ENCODE data around the gene MAEA. TPM values are rescaled to one million over a fixed set of nuclear protein-coding genes. Genes with fewer than 3 reads are reported as not detected.

MAEA gene
- total and polyA plus RNA-seq, 2 experiments from 2014 or later = 49.8 to 99.0 TPM

DNA sequence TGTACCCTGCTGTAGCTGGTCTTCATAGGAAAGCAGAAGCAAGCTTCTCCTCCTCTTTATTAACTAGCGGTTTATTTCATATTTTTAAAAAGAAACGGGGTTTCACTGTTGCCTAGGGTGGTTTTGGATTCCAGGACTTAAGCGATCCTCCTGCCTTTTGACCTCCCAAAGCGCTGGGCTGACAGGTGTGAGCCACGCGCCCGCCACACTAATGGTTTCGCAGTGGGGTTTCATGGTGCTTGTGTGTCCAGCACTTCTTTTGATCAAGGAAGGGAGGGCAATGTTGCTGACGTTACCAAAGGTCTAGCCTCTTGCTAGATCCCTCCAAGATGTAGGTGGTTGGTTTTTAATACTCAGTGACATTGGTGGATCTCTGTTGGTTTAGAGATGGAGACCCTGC is 1.4 kb downstream of the MAEA start:
- Histone ChIP-seq H2AFZ (no peak overlapping the region), H3K4me1 (ENCODE audit: insufficient read depth) (peaks cover 21% of the 10 kb centered on the region), H4K20me1 (replicated peaks; ENCODE audit: insufficient read depth) (peaks cover 32% of the 10 kb centered on the region), H3F3A (replicated peaks; ENCODE audit: low read depth) (no peaks in the 10 kb centered on the region), H3K4me3 (peak overlapping the region; percentile 96), H3K4me2 (peak overlapping the region; percentile 99), H3K79me2 (replicated peaks; ENCODE audit: insufficient read depth) (peaks cover 55% of the 10 kb centered on the region), H3K36me3 (ENCODE audit: insufficient read depth) (no peaks in the 10 kb centered on the region), H3K9me2 (ENCODE audit: insufficient read depth) (0 out of 2 replicates have a peak, but pooled peaks cover 7% of the 10 kb centered on the region), H3K27ac (ENCODE audit: low read depth) (no peak overlapping the region), H3K27me3 (ENCODE audit: insufficient read depth) (no peaks in the 10 kb centered on the region)
- H3K27me3 Mint-ChIP-seq (ENCODE audit: insufficient read depth, low read depth, poor library complexity) = peaks cover 9% of the 10 kb centered on the region
- H3K27ac Mint-ChIP-seq = no peak overlapping the region; the same call in 1 of the 2 replicates
- no peak for ATAC-seq
- no peak for DNase-seq (ENCODE audit: low spot score)
- H3K4me1 Mint-ChIP-seq = peaks cover 37% of the 10 kb centered on the region
- H3K4me3 Mint-ChIP-seq = peak overlapping the region; percentile 97
- peaks cover 24% of the 10 kb centered on the region for H3K9me3 Mint-ChIP-seq
- H3K36me3 Mint-ChIP-seq (ENCODE audit: low read depth) = peaks cover 22% of the 10 kb centered on the region
- TF ChIP-seq, protein P1, sequence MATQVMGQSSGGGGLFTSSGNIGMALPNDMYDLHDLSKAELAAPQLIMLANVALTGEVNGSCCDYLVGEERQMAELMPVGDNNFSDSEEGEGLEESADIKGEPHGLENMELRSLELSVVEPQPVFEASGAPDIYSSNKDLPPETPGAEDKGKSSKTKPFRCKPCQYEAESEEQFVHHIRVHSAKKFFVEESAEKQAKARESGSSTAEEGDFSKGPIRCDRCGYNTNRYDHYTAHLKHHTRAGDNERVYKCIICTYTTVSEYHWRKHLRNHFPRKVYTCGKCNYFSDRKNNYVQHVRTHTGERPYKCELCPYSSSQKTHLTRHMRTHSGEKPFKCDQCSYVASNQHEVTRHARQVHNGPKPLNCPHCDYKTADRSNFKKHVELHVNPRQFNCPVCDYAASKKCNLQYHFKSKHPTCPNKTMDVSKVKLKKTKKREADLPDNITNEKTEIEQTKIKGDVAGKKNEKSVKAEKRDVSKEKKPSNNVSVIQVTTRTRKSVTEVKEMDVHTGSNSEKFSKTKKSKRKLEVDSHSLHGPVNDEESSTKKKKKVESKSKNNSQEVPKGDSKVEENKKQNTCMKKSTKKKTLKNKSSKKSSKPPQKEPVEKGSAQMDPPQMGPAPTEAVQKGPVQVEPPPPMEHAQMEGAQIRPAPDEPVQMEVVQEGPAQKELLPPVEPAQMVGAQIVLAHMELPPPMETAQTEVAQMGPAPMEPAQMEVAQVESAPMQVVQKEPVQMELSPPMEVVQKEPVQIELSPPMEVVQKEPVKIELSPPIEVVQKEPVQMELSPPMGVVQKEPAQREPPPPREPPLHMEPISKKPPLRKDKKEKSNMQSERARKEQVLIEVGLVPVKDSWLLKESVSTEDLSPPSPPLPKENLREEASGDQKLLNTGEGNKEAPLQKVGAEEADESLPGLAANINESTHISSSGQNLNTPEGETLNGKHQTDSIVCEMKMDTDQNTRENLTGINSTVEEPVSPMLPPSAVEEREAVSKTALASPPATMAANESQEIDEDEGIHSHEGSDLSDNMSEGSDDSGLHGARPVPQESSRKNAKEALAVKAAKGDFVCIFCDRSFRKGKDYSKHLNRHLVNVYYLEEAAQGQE (IDR thresholded peaks at IDR 0.05; ENCODE audit: unreplicated experiment) = no peak
- TF ChIP-seq JUNB (IDR thresholded peaks at IDR 0.05; ENCODE audit: unreplicated experiment) (no peak), EZH2 (IDR thresholded peaks at IDR 0.05; ENCODE audit: low read depth, unreplicated experiment) (no peak), STAT1 (IDR thresholded peaks at IDR 0.05; ENCODE audit: unreplicated experiment) (no peak)

DNA sequence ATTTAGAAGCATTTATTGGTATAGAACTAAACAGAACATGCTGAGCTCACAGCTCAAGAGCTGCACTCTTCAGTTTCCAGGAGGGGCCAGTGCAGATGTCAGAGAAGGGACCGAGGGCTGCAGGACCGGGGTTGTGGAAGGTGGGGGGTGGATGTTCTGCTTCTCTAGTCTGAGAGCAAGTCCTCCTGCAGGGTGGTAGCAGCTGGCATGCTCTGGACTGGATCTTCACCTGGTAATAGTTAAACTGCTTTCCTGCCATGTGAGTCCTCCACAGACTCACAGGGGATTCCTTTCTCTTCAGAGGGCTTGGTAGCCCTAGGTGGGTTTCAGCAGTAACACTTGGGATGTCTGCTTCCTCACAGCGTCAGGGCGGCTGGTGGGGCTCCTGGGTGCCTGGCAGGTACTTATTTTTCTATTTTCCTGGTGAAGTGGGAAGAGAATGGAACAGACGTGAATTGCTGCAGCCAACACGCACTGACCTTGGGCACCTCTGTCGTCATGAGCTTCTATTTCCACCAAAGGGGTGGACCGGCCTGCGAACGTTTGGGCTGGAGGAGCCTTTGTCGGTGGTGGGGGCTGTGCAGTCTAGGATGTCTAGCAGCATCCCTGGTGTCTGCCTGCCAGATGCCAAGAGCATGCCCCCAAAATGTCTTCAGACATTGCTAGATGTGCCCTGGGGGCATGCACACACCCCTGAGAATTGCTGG is 2.5 kb downstream of the MAEA start:
- H3K27ac Mint-ChIP-seq = peak overlapping the region; percentile 31; the same call in 1 of the 2 replicates
- Histone ChIP-seq H3K4me2 (no peak overlapping the region), H3F3A (replicated peaks; ENCODE audit: low read depth) (no peaks in the 10 kb centered on the region), H3K27me3 (ENCODE audit: insufficient read depth) (no peaks in the 10 kb centered on the region), H3K4me1 (ENCODE audit: insufficient read depth) (peaks cover 21% of the 10 kb centered on the region), H3K9me2 (ENCODE audit: insufficient read depth) (0 out of 2 replicates have a peak, but pooled peaks cover 7% of the 10 kb centered on the region), H3K36me3 (ENCODE audit: insufficient read depth) (no peaks in the 10 kb centered on the region), H3K79me2 (replicated peaks; ENCODE audit: insufficient read depth) (peaks cover 64% of the 10 kb centered on the region), H2AFZ (no peak overlapping the region), H4K20me1 (replicated peaks; ENCODE audit: insufficient read depth) (peaks cover 32% of the 10 kb centered on the region), H3K27ac (ENCODE audit: low read depth) (no peak overlapping the region), H3K4me3 (peak overlapping the region; percentile 96; the same call in 1 of the 2 replicates)
- no peak for DNase-seq (ENCODE audit: low spot score)
- H3K4me3 Mint-ChIP-seq = peak overlapping the region; percentile 97; the same call in 2 of the 3 replicates
- peaks cover 13% of the 10 kb centered on the region for H3K9me3 Mint-ChIP-seq
- peaks cover 46% of the 10 kb centered on the region for H3K4me1 Mint-ChIP-seq
- H3K36me3 Mint-ChIP-seq (ENCODE audit: low read depth) = peaks cover 21% of the 10 kb centered on the region; the same call in 2 of the 3 replicates
- ATAC-seq = no peak
- H3K27me3 Mint-ChIP-seq (ENCODE audit: insufficient read depth, low read depth, poor library complexity) = peaks cover 8% of the 10 kb centered on the region
- TF ChIP-seq, protein P1 (IDR thresholded peaks at IDR 0.05; ENCODE audit: unreplicated experiment) = no peak
- no peak for TF ChIP-seq ZNF114 (CRISPR knock-in tag; IDR thresholded peaks at IDR 0.05)
- no peak for TF ChIP-seq EZH2 (IDR thresholded peaks at IDR 0.05; ENCODE audit: low read depth, unreplicated experiment)
- no peak for TF ChIP-seq NANOG (IDR thresholded peaks at IDR 0.05; ENCODE audit: borderline replicate concordance)
